ENCODE results near the gene SHOC2. TPM values are rescaled to one million over a fixed set of nuclear protein-coding genes. Genes with fewer than 3 reads are reported as not detected.

The SHOC2 gene
- total and polyA plus RNA-seq, 2 of the 4 experiments (the other 2 are of a cell fraction), result 13.4 to 47.5 TPM

DNA sequence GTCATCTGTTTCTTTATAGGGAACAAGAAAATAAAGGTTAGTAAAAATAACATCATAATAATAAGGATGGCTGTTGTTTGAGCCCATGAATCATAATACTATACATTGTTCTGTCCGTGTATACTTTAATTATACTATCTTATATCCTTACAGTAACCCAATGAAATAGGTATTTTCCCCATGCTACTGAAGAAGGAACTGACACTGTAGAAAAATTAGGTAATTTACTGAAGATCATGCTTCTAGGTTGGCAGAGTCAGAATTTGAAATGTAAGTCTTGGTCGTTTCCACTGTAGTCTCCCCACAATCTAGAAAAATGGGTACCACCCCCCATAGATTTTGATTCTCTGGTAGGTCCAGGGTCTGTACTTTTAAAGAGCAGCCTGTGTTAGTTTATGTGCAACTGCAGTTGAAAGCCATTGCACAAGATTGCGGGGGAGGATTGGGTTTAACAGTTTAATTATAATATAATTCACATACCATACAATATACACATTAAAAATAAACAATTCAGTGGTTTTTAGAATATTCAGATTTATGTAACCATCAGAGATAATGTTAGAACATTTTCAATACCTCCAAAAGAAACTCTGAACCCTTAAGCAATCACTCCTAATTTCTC, 47.7 kb downstream of the SHOC2 start:
- no TSS peak for BruUV-seq (replicated peaks)
- Histone ChIP-seq H2AK5ac (ENCODE audit: low read depth, low read length) (no peak overlapping the region), H4K8ac (ENCODE audit: low read depth in 2 of 2, low read length in 2 of 2) (no peak overlapping the region), H2AFZ (replicated peaks; ENCODE audit: low read length, poor library complexity) (no peak overlapping the region), H3K4me1 (ENCODE audit: control insufficient read depth, insufficient read depth, low read length) (no peaks in the 10 kb centered on the region), H3K27ac (ENCODE audit: insufficient read depth, low read length) (no peak overlapping the region), H3K9me1 (ENCODE audit: insufficient read depth, low read length) (no peaks in the 10 kb centered on the region), H4K91ac (ENCODE audit: insufficient read depth, low read depth, low read length) (no peak overlapping the region), H3K4ac (ENCODE audit: low read depth, low read length) (no peak overlapping the region), H3K27me3 (ENCODE audit: control insufficient read depth, insufficient read depth, low read length) (no peaks in the 10 kb centered on the region), H3K36me3 (ENCODE audit: control insufficient read depth, insufficient read depth, low read length) (no peaks in the 10 kb centered on the region), H3K4me2 (ENCODE audit: low read depth, low read length) (no peak overlapping the region), H2AK9ac (replicated peaks; ENCODE audit: low read depth, low read length, poor library complexity) (no peak overlapping the region), H3K79me1 (ENCODE audit: low read depth in 1 of 2, low read length in 2 of 2) (peaks cover 22 to 38% of the 10 kb centered on the region in 2 experiments), H2BK5ac (ENCODE audit: low read depth, low read length, poor library complexity, severe bottlenecking) (no peak overlapping the region), H3K9me3 (ENCODE audit: control insufficient read depth, insufficient read depth, low read length) (no peaks in the 10 kb centered on the region), H2BK20ac (ENCODE audit: low read depth, low read length) (no peak overlapping the region), H2BK15ac (ENCODE audit: low read depth, low read length) (no peak overlapping the region), H3K9ac (ENCODE audit: low read depth, low read length) (no peak overlapping the region), H3K14ac (replicated peaks; ENCODE audit: low read depth, low read length) (no peak overlapping the region), H3K18ac (ENCODE audit: low read depth, low read length) (no peak overlapping the region), H2BK120ac (ENCODE audit: low read depth, low read length) (no peak overlapping the region), H3K56ac (ENCODE audit: extremely low read depth, insufficient read depth, low read length) (no peak overlapping the region), H3K4me3 (ENCODE audit: insufficient read depth, low read depth, low read length) (no peak overlapping the region), H4K5ac (ENCODE audit: low read depth, low read length) (no peak overlapping the region), H4K20me1 (ENCODE audit: insufficient read depth, low read length) (peaks cover 24% of the 10 kb centered on the region; the same call in 1 of the 2 replicates), H3K23ac (ENCODE audit: low read depth, low read length) (no peak overlapping the region)
- TF ChIP-seq CEBPB (IDR thresholded peaks at IDR 0.05; ENCODE audit: low read depth, low read length), result peak; percentile 58; the same call in 1 of the 2 replicates
- no peak for TF ChIP-seq MAZ (IDR thresholded peaks at IDR 0.05; ENCODE audit: borderline replicate concordance, low read depth, low read length)
- DNase-seq (peak; percentile 8), ATAC-seq (ENCODE audit: low read depth) (no peak)
- no CpG with 5 or more reads among the region's 3 CpGs for WGBS, 2 experiments (ENCODE audit: extremely low coverage in 2 of 2, insufficient read length in 1 of 2)
- in situ Hi-C loops (cut with MboI; ENCODE audit: low sequenced_read_pairs), result no loop called here
- ChIA-PET CTCF (no interaction called here), POLR2A (ENCODE audit: unreplicated experiment) (no interaction called here)
- dilution Hi-C loops (cut with HindIII; ENCODE audit: low sequenced_read_pairs, unreplicated experiment), result no loop called here
- intact Hi-C loops (cut with micrococcal nuclease), result no loop called here

Data from IMR-90 (cell line).